GM18526 (cell line): ENCODE results near the gene DUSP16.

Source experiments
- POLR2A ChIP-seq: IDR thresholded peaks from 3 replicates; pipeline ENCODE4 v1.6.1; 2011; ENCODE audit not compliant: insufficient read length; ENCODE audit errors: extremely low read depth

Gene DUSP16

GRCh38 chr12:12534166-12534866, 28.3 kb downstream of the DUSP16 start:
- TF ChIP-seq POLR2A, result no peak

- TF ChIP-seq POLR2A, result no peak
Observed at GRCh38 chr12:12533238-12533829, 29.3 kb downstream of the DUSP16 start.

GRCh38 chr12:12531194-12531593, 31.5 kb downstream of the DUSP16 start:
- TF ChIP-seq POLR2A, result no peak

- no peak for TF ChIP-seq POLR2A
Observed at GRCh38 chr12:12529783-12530421, 32.8 kb downstream of the DUSP16 start.

- TF ChIP-seq POLR2A, result no peak
Observed at GRCh38 chr12:12528361-12529270, 34.0 kb downstream of the DUSP16 start.

GRCh38 chr12:12527820-12528296, 34.8 kb downstream of the DUSP16 start:
- TF ChIP-seq POLR2A, result no peak

GRCh38 chr12:12524128-12524527, 38.5 kb downstream of the DUSP16 start:
- no peak for TF ChIP-seq POLR2A

- TF ChIP-seq POLR2A, result no peak
Observed at GRCh38 chr12:12523229-12523628, 39.4 kb downstream of the DUSP16 start.

- no peak for TF ChIP-seq POLR2A
Observed at GRCh38 chr12:12521888-12522287, 40.8 kb downstream of the DUSP16 start.

- TF ChIP-seq POLR2A, result no peak
Observed at GRCh38 chr12:12521044-12521485, 41.6 kb downstream of the DUSP16 start.

- TF ChIP-seq POLR2A, result no peak
Observed at GRCh38 chr12:12520273-12520672, 42.4 kb downstream of the DUSP16 start.

GRCh38 chr12:12519354-12519998, 43.2 kb downstream of the DUSP16 start:
- TF ChIP-seq POLR2A, result no peak

- TF ChIP-seq POLR2A, result no peak
Observed at GRCh38 chr12:12518919-12519318, 43.7 kb downstream of the DUSP16 start.

- TF ChIP-seq POLR2A, result no peak
Observed at GRCh38 chr12:12518464-12518845, 44.2 kb downstream of the DUSP16 start.
